CD4-positive, alpha-beta T cell treated with Interleukin-12 subunit alpha and Interleukin-12 subunit beta, for 1 hour (primary cell): ENCODE data around the gene RIF1.

Experiments
- DNase-seq: peaks from one replicate; pipeline ENCODE4 v3.0.0-alpha.2; 2020

RIF1 gene, protein sequence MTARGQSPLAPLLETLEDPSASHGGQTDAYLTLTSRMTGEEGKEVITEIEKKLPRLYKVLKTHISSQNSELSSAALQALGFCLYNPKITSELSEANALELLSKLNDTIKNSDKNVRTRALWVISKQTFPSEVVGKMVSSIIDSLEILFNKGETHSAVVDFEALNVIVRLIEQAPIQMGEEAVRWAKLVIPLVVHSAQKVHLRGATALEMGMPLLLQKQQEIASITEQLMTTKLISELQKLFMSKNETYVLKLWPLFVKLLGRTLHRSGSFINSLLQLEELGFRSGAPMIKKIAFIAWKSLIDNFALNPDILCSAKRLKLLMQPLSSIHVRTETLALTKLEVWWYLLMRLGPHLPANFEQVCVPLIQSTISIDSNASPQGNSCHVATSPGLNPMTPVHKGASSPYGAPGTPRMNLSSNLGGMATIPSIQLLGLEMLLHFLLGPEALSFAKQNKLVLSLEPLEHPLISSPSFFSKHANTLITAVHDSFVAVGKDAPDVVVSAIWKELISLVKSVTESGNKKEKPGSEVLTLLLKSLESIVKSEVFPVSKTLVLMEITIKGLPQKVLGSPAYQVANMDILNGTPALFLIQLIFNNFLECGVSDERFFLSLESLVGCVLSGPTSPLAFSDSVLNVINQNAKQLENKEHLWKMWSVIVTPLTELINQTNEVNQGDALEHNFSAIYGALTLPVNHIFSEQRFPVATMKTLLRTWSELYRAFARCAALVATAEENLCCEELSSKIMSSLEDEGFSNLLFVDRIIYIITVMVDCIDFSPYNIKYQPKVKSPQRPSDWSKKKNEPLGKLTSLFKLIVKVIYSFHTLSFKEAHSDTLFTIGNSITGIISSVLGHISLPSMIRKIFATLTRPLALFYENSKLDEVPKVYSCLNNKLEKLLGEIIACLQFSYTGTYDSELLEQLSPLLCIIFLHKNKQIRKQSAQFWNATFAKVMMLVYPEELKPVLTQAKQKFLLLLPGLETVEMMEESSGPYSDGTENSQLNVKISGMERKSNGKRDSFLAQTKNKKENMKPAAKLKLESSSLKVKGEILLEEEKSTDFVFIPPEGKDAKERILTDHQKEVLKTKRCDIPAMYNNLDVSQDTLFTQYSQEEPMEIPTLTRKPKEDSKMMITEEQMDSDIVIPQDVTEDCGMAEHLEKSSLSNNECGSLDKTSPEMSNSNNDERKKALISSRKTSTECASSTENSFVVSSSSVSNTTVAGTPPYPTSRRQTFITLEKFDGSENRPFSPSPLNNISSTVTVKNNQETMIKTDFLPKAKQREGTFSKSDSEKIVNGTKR (N-terminal part only)

DNA sequence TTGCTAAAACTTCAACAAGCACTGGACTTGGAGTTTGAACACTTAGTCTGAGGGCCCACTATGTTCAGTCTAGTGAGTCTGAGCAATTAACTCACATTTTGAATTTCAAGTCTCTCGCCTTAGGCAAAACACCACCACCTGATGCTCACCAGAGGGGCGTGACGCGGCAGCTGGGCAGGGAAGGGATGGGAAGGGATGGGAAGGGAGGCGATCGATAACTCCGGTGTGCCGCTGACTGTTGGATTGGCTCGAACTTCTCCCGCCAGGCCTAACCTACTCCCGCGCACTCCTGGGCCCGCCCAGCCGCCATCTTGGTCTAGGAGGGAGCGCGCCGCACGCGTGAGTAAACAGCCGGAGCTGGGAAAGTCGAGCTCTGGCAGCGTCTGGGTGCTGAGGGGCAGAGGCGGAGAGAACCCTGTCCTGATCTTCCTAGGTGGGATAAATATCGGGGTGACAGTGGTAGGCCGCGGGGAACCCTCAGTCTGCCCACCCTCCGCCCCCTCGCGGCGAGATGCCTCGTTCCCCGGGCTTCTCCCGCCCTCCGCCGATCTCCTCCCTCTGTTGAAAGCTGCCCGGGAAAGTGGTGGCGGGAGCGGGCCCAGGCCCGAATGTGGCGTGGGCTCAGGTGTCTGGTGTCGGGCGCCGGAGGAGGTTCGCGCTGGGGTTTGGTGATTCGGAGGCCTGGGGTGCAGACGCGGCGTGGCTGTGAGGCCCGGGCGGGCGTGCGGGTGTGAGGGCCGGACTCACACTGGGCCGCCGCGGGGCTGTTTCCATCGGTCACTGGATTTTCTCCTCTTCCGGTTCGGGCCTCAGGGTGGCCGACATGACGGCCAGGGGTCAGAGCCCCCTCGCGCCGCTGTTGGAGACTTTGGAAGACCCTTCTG, at the start of gene RIF1:
RIF1 (plus strand) TSS at position 302 of the 884 bp plus-strand sequence; CDS start at position 824, 522 bp downstream.
- DNase-seq, result peak; percentile 77

DNA sequence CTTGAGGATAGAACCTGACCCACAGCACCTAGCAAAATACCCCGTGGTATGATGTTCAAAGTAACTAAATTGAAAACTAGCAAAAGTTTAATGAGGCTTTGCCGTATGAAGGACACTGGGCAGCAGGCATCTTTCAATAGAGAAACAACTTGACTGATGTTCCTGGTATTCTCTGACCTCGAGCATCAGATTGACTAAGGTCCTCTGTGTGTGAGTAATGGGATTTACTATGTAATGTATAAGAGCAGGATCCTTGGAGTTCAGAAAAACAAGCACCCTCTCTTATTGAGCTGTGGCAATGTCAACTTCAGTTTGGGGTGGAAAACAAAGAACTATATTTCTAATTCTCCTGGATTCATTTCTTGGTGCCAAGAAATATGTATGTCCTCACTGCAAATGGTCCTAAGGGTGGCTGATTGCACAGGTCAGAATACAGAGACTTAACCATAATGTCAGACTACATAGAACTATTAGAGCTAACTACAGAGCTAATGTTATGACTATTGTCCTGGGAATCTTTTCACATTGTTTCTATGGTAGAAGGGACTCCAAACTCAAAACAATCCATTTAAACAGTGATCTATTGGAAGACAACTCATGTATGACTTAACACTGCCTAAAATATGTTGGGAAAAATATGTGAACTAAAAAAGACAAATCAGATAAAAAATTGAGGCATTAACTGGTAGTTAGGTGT, 47.9 kb upstream of the RIF1 start:
- DNase-seq, result no peak

DNA sequence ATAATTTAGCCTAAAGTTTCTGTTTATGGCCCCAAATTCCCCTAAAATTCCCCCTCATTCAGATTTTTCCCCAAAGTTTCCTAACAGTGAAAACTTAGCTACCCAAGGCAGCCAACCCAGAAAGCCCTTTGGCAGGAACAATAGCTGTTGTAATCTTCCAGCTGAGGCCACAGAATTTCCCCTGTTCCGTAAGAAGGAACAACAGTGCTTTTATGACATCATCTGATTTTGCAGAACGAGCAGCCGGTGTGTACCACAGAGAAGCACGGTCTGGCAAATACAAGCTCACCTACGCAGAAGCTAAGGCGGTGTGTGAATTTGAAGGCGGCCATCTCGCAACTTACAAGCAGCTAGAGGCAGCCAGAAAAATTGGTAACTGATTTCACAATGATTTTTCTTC, 46.0 kb upstream of the RIF1 start:
- peak; percentile 1 for DNase-seq

DNA sequence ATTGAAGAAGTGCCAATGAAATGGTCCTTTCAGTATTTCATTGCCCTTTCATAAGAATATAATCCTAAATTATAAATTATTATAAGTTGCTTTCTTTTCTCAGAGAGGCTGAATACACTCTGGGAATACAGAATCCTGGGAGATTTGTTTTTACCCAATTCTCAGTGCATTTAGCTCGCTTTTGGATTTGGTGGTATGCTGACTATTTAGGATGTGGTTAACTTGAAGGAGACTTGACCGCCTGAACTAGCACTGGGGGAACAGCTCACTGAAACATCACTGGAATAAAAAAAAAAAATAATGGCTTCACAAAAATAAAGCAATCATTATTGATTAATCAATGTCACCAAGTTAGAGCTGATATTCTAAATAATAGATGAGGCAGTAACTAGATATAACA, 42.1 kb upstream of the RIF1 start:
- DNase-seq, result no peak

DNA sequence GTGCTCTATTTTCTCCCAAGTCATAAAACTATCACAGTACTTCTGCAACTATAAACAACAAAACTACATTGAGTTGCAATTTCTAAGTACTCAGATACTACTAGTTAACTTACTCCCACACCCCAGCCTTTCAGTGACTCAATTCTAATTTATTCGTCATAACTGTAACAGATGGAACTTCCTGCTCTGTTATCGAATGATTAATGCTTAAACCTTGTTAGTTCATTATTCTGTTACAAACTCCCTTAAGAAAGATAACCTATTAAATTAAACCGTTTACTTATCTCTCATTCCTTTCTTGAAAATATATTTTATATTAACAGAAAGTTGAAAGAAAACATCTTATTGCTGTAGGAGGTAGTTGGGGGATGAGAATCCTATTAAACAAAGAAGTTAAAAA, 35.3 kb upstream of the RIF1 start:
- DNase-seq, result no peak

DNA sequence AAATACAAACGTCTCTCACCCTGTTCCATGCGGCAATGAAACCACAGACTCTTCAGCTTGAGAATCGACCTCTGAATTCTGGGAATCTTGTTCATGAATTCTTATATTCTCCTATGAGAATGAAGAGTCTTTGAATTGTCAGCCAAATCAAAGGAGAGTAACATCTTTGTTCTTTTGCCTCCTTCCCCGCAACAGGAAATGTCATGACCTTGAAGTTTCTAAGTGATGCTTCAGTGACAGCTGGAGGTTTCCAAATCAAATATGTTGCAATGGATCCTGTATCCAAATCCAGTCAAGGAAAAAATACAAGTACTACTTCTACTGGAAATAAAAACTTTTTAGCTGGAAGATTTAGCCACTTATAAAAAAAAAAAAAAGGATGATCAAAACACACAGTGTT, 30.5 kb upstream of the RIF1 start:
- DNase-seq, result no peak

DNA sequence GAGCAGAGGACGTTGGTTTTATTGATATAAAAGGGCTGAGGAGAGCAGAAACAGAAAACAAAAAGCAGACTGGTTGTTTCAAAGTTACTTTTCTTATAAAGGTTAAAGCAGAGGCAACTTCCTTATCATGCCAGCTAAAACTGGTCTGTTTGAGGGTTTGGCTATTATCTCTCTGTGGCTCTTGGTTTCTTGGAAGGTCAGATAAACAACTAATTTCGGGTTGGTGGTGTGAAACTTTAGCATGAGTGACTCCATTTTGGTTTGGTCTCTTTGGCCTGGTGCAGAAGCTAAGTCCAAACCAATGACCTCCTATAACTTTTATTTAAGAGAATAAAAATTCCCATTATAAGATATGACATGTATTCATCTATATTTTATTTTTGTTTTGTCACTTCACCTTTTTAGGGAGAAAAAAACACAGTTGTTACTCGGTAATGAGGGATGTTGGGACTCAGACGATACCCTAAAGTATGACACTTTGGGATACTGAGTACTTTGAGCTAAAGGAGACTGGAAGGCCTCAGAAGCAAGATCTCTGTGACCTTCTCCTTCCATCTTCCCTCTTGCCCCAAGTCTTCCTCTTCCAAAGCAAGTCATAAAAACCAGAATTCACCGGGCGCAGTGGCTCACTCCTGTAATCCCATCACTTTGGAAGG, 29.0 kb upstream of the RIF1 start:
- no peak for DNase-seq

DNA sequence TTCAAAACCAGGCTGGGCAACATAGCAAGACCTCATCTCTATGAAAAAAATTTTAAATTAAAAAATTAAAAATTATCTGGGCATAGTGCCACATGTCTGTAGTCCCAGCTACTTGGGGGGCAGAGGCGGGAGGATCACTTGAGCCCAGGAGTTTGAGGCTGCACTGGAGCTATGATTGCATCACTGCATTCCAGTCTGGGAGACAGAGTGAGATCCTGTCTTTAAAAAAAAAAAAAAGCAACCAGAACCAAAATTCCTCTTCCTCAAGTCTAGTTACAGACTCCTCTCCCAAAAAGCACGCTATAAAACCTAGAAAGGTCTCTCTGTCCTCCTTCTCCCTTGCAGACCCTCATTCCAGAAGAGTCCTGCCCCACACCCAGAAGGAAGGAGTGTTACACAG, 28.4 kb upstream of the RIF1 start:
- DNase-seq, result no peak

DNA sequence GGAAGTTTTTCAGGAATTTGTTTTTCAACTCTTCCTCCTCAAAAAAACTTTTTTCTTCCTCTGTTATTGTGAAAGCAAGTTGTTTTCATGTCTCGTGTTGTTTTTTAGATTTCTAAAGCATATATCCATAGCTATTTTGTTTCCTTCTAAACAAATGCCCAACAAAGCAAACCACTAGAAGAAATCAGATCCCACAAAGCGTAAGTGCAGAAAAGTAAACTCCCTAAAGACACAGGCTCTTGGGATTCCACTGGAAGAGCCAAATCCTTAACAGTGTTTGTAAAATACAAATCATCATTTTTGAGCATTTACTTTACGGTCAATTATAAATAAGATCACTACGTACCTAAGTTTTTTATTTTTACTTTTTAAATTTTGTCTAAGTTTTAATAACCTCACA, 21.7 kb upstream of the RIF1 start:
- DNase-seq, result no peak

DNA sequence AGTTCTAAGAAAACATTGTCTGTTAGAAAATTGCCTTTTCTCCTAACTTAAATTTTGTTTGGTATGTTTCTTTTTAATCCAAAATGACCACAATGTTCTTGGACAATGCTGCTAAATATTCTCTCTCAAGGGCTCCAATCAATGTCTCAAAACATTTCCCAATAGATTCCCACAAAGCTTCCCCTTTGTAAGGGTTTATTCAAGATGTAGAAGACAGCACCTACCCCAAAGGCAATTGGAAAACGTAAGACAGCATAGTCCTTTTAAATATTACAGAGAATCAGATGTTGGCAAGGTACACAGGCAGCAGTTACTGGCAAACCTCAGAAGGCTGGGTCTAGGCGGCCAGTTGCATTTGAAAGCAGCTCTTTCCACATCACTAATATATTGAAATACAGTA, 18.3 kb upstream of the RIF1 start:
- no peak for DNase-seq

DNA sequence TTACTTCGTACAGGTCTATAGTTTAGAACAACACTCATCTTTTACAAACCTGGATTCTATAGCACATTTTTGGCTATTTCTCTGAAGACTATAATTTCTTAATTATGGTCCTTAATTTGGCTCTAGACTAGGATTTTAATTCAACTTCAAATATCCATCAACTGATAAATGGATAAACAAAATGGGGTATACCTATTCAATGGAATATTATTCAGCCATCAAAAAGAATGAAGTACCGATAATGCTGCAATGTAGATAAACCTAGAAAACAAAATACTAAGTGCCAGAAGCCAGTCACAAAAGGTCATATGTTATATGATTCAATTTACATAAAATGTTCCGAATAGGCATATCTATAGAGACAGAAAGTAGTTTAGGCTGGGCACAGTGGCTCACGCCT, 15.2 kb upstream of the RIF1 start:
- DNase-seq, result no peak

DNA sequence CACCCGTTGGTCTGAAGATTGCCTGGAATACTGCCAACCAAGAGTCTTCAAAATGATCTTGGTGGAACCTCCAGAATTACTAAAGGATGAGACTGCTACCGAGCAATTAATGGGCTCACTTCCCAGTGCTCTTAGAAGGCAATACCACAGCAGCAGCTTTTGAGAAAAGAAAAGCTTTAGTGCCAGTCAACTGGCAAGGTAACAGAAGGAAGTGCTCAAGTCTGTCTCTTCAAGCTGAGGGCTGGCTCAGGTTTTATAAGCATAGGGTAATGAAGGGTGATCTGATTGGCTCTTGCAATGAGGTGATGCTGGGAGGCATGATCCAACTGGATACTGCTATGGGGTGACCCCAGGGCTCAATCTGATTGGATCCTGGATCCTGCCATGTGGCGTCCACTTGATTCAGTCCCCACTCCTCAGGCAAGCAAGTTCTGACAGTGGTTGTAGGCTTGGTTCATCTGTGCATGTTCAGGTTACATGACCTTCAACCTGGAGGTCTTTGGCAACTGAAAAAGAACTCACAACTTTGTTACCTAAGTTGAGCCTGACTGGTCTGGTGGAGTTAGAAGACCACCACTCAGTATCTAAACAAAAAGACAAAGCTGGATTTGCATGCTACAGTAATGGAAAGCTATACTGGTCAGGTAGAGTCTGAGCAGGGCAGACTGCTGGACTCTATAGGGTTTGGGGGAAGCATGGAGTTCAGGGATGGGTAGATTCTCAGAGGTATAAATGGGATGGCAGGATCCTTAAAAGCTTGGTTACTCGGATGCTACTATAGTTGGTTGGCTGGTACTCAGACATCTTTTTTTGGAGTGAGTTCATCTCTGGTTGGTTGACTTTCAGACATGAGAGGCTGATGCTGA, 14.0 kb upstream of the RIF1 start:
- no peak for DNase-seq

DNA sequence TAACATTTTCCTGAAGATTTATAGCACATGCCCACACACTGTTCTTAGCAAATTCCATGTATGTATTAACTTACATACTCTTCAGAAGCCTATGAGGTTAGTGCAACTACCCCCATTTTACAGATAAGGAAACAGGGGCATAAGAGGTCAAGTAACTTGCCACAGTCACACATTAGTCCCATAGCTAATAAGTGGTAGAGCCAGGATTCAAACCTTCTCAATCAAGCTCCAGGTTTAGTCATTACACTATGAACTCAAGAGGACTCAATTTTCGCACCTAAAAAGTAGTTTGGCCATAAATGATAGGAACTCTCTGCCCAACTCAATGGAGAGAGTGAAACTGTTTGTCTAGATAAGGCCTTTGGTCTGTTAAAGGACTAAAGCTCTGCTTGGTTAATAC, 9.7 kb upstream of the RIF1 start:
- DNase-seq, result no peak

DNA sequence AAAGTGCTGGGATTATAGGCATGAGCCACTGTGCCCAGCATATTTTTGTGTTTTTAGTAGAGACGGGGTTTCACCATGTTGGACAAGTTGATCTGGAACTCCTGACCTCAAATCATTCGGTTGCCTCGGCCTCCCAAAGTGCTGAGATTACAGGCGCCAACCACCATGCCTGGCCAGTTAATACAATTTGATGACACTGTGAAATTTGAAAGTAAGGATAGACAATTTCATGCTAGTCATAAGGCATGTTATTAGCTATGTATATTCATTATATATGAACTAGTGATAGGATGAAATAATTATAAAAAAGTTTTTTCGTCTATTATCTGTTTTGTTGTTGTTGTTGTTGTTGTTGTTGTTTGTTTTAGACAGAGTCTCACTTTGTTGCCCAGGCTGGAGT, 8.6 kb upstream of the RIF1 start:
- DNase-seq, result no peak

DNA sequence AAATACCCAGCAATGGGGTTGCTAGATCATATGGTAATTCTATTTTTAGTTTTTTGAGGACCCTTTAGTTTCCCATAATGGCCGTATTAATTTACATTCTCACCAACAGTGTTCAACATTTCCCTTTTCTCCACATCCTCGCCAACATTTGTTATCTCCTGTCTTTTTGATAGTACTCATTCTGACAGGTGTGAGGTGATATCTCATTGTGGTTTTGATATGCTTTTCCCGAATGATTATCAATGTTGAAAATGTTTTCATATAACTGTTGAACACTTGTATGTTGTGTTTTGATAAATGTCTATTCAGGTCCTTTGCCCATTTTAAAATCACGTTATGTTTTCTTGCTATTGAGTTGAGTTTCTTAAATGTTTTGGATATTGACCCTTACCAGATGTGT, 5.8 kb upstream of the RIF1 start:
- DNase-seq, result no peak

DNA sequence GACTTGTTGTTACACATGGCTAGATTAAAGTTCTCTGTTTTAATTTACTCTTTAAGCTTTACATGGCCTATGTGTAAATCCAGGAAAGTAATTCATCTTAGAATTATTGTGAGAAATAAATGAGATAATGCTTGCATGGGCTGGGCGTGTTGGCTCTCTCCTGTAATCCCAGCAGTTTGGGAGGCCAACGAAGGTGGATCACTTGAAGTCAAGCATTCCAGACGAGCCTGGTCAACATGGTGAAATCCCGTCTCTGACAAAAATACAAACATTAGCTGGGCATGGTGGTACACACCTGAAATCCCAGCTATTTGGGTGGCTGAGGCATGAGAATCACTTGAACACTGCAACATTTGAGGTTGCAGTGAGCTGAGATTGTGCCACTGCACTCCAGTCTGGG, 4.3 kb upstream of the RIF1 start:
- no peak for DNase-seq

DNA sequence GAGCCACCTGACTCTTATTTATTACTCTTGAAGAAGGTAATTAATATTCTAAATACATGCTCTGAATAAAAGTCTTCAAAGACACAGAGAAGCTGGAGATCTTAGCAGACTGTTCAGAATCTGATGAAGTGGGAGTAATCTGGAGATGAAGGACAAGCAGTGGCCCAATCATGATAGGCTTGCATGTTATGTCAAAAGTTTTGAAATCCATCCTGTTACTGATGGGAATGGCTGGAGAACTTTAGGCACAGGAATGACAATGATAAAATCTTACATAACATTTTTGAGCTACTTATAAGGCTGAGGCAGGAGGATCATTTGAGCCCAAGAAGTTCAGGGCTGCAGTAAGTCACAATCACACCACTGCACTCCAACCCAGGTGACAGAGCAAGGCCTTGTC, 2.4 kb upstream of the RIF1 start:
- no peak for DNase-seq

DNA sequence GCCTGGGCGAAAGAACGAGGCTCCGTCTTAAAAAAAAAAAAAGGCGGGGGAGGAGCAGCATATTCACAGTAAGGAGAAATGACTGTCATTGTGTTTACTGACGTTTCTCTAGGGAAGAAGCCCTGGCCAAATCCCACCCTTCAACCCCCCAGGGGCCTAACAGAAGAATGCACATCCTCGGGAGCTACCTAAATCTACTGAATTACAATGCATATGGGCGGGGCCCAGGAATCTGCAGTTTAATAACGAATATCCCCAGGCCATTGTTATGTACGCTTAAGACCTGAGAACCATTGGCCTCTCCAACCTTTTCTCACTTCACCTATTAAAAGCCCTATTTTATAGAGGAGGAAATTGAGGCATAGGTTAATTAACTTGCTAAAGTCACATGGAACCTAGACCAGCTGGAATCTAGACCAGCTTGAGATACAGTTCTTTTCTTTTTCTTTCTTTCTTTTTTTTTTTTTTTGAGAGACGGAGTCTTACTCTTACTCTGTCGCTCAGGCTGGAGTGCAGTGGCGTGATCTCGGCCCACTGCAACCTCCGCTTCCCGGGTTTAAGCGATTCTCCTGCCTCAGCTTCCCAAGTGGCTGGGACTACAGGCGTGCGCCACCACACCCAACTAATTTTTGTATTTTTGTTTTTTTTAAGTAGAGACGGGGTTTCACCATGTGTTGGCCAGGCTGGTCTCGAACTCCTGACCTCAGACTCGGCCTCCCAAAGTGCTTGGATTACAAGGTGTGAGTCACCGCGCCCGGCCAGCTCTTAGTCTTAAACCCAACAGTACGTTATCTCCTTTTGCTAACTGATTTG, 708 bp upstream of the RIF1 start:
- DNase-seq, result no peak

DNA sequence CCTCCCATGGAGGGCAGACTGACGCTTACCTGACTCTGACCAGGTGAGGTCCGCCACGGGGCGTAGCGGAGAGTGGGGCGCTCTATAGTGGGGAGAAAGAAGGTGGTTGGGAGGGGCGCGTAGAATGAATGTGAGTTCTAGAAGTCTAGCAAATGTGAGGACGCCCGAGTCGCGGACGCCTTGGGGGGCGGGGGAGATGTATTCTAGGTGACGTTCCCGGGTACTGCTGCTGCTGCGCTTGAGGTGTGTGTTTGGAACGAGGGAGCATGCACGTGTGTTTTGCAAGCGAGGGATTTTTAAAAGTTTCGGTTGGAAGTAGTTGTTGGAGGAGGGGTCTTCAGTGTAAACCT, 758 bp downstream of the RIF1 start:
- peak; percentile 42 for DNase-seq
